ENCODE data around the gene PCDH9.

DNA sequence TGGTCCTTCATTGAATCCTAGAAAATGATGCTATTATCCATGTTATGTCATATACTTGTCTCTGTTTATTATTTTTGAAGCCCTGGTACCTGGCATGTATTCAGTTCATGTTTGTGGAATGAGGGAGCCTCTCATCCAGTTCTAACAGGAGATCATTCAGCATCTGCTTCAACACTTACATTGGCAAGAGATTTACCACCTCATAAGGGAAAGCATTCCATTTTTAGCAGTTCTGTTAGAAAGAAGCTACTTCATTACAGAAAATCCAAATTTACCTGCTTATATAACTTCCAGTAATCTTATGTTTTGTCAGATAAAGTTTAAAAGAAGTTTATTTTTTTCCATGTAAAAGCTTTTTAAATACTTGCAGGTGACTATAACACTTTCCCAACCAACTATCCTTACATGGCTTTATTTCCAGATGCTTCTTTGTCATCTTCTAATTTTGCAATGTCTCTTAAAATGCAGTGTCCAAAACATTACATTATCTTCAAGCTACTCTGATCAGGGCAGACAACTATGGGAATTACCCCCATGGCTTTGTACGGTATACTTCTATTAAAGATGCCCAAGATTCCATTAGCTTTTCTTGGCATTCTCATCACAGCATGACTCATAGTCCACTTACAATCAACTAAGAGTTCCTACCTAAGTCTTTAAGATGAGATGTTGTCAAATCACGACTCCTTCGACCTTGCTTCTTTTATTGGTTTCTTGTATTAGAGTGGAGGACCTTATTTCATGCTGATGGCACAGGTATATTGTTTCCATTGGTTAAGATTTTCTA, 262.1 kb downstream of the PCDH9 start:
- no peak for TF ChIP-seq CEBPB (IDR thresholded peaks at IDR 0.05; ENCODE audit: borderline replicate concordance, low read depth, low read length)
- no peak for TF ChIP-seq ZNF83 (CRISPR knock-in tag; IDR thresholded peaks at IDR 0.05; ENCODE audit: borderline replicate concordance)
- no peak for TF ChIP-seq REPIN1 (CRISPR knock-in tag; IDR thresholded peaks at IDR 0.05; ENCODE audit: borderline replicate concordance, low read depth)
- TF ChIP-seq NPAS2 (CRISPR knock-in tag; IDR thresholded peaks at IDR 0.05; ENCODE audit: borderline replicate concordance): no peak
- TF ChIP-seq SMC3 (IDR thresholded peaks at IDR 0.05; ENCODE audit: low read length): no peak
- no peak for TF ChIP-seq GATAD2A (CRISPR knock-in tag; IDR thresholded peaks at IDR 0.05)
- TF ChIP-seq, protein P1, sequence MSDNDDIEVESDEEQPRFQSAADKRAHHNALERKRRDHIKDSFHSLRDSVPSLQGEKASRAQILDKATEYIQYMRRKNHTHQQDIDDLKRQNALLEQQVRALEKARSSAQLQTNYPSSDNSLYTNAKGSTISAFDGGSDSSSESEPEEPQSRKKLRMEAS (IDR thresholded peaks at IDR 0.05): no peak
- TF ChIP-seq, protein P2, sequence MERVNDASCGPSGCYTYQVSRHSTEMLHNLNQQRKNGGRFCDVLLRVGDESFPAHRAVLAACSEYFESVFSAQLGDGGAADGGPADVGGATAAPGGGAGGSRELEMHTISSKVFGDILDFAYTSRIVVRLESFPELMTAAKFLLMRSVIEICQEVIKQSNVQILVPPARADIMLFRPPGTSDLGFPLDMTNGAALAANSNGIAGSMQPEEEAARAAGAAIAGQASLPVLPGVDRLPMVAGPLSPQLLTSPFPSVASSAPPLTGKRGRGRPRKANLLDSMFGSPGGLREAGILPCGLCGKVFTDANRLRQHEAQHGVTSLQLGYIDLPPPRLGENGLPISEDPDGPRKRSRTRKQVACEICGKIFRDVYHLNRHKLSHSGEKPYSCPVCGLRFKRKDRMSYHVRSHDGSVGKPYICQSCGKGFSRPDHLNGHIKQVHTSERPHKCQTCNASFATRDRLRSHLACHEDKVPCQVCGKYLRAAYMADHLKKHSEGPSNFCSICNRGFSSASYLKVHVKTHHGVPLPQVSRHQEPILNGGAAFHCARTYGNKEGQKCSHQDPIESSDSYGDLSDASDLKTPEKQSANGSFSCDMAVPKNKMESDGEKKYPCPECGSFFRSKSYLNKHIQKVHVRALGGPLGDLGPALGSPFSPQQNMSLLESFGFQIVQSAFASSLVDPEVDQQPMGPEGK (CRISPR knock-in tag; IDR thresholded peaks at IDR 0.05): no peak
- no peak for TF ChIP-seq TAF15 (IDR thresholded peaks at IDR 0.05; ENCODE audit: low read depth, low read length, poor library complexity, severe bottlenecking)
- no peak for TF ChIP-seq ZNF274 (CRISPR knock-in tag; IDR thresholded peaks at IDR 0.05)
- TF ChIP-seq ZNF879 (CRISPR knock-in tag; IDR thresholded peaks at IDR 0.05): no peak
- no peak for TF ChIP-seq CREB1 (IDR thresholded peaks at IDR 0.05)
- no peak for TF ChIP-seq CREB1 (CRISPR knock-in tag; IDR thresholded peaks at IDR 0.05)
